Gastroesophageal sphincter (tissue), 3 donors: ENCODE data around the gene EPHA1.
A peak's percentile ranks its signal among the peaks of the same experiment; 100 is the strongest.

Experiments
- CTCF ChIP-seq, 4 experiments: fragments of 200-600 bp in 2 of 4; fragments of 450-650 bp in 2 of 4; sonication (generic) in 1 of 4; IDR thresholded peaks; one replicate each; pipeline ENCODE4 v1.5.1; 2017 to 2019; ENCODE audit warnings: antibody characterized with exemption in 4 of 4, mild to moderate bottlenecking in 2 of 4, moderate library complexity in 2 of 4
- POLR2A ChIP-seq, 2 donors: fragments of 450-650 bp; IDR thresholded peaks; one replicate each; pipeline ENCODE4 v1.6.1; 2017; ENCODE audit warnings: antibody characterized with exemption in 2 of 2, mild to moderate bottlenecking in 2 of 2, moderate library complexity in 1 of 2
- POLR2AphosphoS5 ChIP-seq: sonication (generic); formaldehyde crosslinking; IDR thresholded peaks from one replicate; pipeline ENCODE4 v1.6.1; 2017; ENCODE audit warnings: antibody characterized with exemption

- TF ChIP-seq CTCF (IDR thresholded peaks at IDR 0.05) (no peak), POLR2A (IDR thresholded peaks at IDR 0.05) (no peak), POLR2AphosphoS5 (peak; percentile 5)
These were observed 1.9 kb upstream of the EPHA1 start for GRCh38 chr7:143410521-143411004.
